T47D (cell line): ENCODE results near the gene RMRP.
"Not testable (repeated sequence)": the region's sequence is repeated elsewhere in the genome, so short reads cannot be mapped to it uniquely, and the experiment has no call there.

Experiments used
- DNase-seq, 2 experiments: peaks; one replicate each; pipeline versions ENCODE4 v3.0.0 to v3.0.0-alpha.2; 2011 to 2012; ENCODE audit warnings: low read depth in 1 of 2, low spot score in 1 of 2
- JUND ChIP-seq: IDR thresholded peaks from 2 replicates; pipeline ENCODE4 v1.6.1; 2012; ENCODE audit warnings: low read depth
- in situ Hi-C: cut with HindIII; loops from 2 replicates; pipeline ENCODE4 v1.10.0; 2016; ENCODE audit warnings: low sequenced_read_pairs, low pct_unique_long_range_greater_than_20kb

Gene RMRP

DNA sequence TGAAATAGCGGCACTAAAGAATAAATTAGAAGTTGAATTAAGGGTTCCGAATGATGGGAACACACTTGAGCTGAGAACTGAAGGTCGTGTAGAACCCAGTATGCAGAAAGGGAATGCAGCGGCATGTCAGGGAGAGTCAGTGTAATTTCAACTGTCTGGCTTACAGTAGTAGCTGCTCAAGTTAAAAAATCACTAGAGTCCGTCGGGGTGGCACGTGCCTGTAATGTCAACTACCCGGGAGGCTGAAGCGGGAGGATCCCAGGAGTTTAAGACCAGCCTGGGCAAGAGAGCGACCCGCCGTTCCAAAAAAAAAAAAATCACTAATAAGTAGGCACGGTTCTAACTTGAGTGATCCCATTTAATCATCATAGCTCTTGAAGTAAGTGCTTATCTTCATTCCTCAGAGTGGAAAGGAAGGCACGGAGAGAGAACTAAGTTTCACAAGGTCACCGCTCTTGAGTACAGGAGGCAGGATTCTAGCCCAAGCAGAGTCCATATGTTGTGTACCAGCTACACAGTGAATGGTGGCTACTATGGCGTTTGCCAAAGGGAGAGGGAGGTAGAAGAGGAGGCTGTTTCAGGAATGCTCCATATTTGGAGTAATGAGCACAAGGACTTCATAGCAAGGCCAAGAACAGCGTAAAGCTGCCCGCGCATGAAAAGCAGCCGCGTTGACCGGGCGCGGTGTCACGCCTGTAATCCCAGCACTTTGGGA lies 831 bp downstream of the RMRP start:
- TF ChIP-seq JUND, result no peak
- in situ Hi-C loops, result no loop called here
- DNase-seq, result no peak

GRCh38 chr9:35656348-35656747 lies 1.5 kb downstream of the RMRP start:
- no peak for TF ChIP-seq JUND
- DNase-seq, result no peak
- in situ Hi-C loops, result no loop called here

GRCh38 chr9:35653611-35654010 lies 4.2 kb downstream of the RMRP start:
- in situ Hi-C loops, result no loop called here
- DNase-seq, result no peak
- no peak for TF ChIP-seq JUND

GRCh38 chr9:35652829-35653209 lies 5.0 kb downstream of the RMRP start:
- no peak for DNase-seq
- in situ Hi-C loops, result no loop called here

DNA sequence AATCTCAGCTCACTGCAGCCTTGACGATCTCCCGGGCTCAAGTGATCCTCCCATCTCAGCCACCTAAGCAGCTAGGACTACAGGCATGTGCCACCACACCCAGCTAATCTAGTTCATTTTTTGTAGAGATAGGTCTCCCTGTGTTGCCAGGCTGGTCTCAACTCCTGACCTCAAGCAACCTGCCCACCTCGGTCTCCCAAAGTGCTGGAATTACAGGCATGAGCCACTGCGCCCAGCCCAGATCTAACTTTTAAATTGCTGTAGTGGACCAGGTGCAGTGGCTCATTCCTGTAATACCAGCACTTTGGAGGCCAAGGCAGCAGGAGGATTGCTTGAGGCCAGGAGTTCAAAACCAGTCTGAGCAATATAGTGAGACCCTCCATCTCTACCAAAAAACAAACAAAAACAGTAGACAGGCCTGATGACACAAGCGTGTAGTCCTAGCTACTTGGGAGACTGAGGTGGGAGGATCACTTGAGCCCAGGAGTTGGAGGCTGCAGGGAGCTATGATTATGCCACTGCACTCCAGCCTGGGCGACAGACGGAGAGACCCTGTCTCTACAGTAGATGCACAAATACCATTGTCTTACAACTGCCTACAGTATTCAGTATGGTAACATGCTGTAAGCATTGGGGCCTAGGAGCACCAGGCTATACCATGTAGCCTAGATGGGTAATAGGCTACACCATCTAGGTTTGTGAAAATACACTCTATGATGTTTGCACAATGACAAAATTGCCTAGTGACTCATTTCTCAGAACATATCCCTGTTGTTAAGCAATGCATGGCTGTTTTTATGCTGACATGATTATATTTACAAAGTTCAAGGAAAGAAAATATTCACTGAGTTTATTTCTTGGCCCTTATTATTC lies 5.6 kb downstream of the RMRP start:
- in situ Hi-C loops, result no loop called here
- no peak for TF ChIP-seq JUND
- DNase-seq, result no peak

More at GRCh38 chr9:35652829-35653209, 5.0 kb downstream of the RMRP start:
- TF ChIP-seq JUND, result no peak

DNA sequence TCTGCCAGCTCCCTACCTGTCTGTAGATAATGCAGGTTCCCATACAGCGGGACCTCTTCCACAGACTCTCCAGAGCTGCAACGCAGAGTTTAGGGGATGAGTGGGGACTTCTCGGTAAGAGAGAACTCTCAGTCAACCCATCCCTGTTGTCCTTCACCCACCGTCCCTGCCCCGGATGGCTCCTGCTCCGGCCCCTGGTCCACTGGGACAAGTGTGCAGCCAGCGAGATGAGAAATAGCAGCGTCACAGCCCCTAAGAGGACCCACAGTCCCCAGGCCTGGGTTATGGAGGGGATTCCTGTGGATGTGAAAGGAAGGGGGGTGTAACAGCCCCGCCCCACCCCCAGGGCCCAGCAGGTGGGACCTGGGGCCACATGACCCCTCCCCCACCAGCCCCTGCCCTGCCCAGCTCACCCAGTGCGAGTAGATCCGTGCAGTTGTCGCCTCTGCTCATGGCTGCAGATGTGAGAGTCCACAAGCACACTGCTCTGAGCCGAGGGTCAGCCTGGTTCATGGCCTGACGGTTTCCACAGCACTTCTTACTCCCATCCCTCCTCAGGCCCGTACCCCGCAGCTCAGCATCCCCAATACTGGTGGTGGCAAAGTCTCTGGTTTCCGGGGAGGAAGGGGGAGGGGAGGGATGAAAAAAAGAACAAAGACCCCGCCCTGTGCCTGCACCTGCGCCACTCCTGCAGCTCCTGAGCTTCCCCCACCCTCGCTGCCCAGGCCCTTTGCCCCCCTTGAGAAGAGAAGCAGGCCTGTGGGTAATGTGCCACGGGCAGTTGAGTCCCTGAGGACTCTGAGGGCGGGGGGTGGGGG lies 7.3 kb downstream of the RMRP start, which contains the start of gene SIT1:
SIT1 (minus strand) TSS at position 591 of the 818 bp plus-strand sequence; CDS start at position 513, 78 bp downstream.
- TF ChIP-seq JUND, result no peak
- no peak for DNase-seq
- in situ Hi-C loops, result no loop called here

DNA sequence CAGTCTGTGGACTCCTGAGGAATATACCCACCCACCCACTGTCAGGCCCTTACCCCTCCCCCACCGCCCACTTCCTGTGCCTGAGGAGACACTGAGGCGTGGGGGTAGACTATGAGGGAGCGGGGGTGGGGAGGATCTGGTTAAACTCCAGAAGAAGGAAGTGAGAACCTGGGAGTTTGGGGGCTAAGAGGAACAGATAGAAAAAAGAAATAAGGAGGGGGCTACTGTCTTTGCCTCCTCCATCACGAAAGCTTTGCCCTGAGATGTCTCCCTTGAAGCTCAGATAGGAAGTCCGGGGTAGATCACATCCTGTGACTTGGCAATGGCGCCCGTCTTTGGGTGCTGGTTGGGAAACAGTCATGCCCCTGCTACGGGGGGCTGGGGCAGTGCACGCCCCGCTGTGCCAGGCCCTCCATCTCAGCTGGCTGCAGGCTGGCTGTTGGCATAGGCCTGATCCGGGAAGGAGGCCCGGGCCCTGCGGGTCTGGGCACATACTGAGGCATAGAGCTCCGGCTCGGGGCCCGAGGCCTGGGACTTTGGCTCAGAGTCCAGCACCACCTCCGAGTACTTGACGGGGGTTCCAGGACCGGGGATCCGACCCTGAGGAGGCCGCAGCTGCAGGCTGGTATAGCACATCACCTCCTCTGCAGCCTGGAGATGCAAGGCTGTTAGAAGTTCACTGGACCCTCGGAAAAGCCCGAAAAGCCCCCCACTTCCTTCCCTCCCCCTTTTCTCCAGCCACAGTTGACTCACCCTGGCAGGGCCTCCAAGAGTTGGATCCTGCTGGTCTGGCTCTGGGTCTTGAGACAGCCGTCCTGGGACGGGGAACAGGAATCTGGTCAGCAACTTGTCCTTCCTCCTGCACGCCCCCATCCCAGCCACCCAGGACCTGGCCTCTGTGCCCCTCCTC lies 8.1 kb downstream of the RMRP start:
- in situ Hi-C loops, result no loop called here
- no peak for TF ChIP-seq JUND
- DNase-seq, result no peak

DNA sequence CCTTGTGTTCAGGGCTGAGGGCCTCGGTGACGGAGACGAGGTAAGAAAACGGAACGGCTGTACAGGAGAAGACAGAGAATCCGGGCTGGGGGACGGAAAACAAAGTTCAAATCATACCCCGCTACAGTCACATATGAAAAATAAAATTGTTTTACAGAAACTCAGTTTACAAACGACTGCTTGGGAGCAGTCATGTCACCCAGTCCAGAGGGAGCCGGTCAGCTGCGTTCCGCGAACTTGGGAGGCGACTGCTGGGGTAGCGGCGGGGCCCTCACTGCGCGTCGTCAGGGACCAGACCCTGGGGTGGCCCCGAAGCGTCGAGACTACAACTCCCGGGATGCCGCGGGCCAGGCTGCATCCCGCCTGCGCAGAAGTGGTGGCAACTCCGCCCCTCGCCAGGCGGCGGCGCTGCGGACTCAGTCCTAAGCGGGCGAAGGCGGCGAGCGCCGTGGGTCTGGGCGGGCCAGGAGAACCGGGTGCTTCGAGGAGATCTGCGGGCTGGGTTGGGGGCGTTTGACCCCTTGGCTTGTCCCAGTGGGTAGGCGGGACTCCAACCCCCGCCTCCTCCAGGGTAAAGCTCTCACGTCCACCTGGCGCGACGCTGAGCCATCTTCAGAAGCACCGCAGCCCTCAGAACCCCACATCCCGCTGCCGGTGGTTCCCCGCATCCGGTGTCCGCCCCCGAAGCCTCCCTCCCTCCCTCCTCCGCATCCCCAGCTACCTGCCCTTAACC lies 11.1 kb downstream of the RMRP start:
- DNase-seq, result peak; percentile 74 to 88
- TF ChIP-seq JUND, result no peak
- in situ Hi-C loops, result no loop called here

- in situ Hi-C loops, result no loop called here
- DNase-seq, result peak; percentile 58 to 83
- TF ChIP-seq JUND, result no peak
Observed at GRCh38 chr9:35646153-35646532, 11.7 kb downstream of the RMRP start.

- in situ Hi-C loops, DNase-seq: not testable (repeated sequence)
Observed at GRCh38 chr9:35645736-35646135, 12.1 kb downstream of the RMRP start.

GRCh38 chr9:35643046-35643445 lies 14.8 kb downstream of the RMRP start:
- in situ Hi-C loops, result no loop called here
- DNase-seq, result no peak
- TF ChIP-seq JUND, result no peak

GRCh38 chr9:35641478-35641877 lies 16.3 kb downstream of the RMRP start:
- DNase-seq, in situ Hi-C loops: not testable (repeated sequence)

GRCh38 chr9:35640431-35640830 lies 17.4 kb downstream of the RMRP start:
- in situ Hi-C loops, result not testable (repeated sequence)

More at GRCh38 chr9:35640431-35640830, 17.4 kb downstream of the RMRP start:
- not testable (repeated sequence) for DNase-seq
